Activated B cell treated with CpG ODN at 0.5 μM for 24 hours (primary cell): ENCODE measurements around the gene NOP56. TPM values are rescaled to one million over a fixed set of nuclear protein-coding genes. Genes with fewer than 3 reads are reported as not detected.
A peak's percentile ranks its signal among the peaks of the same experiment; 100 is the strongest.

Source experiments
- ATAC-seq: fragments of 200-7000 bp; cut with Tn5 transposase; one replicate; pipeline ENCODE4 v1.10.0; 2021; ENCODE audit warnings: low read depth, mild to moderate bottlenecking, moderate library complexity
- CTCF ChIA-PET: fragments of 350-600 bp; sonication (Branson Sonifier 250); formaldehyde crosslinking; loops from one replicate; lab custom pipeline; 2021; ENCODE audit warnings: antibody characterized with exemption; lab: Charles Lee
- POLR2A ChIA-PET: fragments of 350-600 bp; sonication (Branson Sonifier 250); formaldehyde crosslinking; loops from one replicate; lab custom pipeline; 2021; ENCODE audit warnings: antibody characterized with exemption; lab: Charles Lee
- DNase-seq: peaks from one replicate; pipeline ENCODE4 v3.0.0; 2022
- H3K27ac Mint-ChIP-seq: one replicate; pipeline ENCODE4 v1.8.0; 2020; ENCODE audit warnings: mixed read lengths
- H3K27me3 Mint-ChIP-seq: one replicate; pipeline ENCODE4 v1.8.0; 2021; ENCODE audit warnings: mixed read lengths
- H3K36me3 Mint-ChIP-seq: one replicate; pipeline ENCODE4 v1.8.0; 2021; ENCODE audit warnings: low read depth, mixed read lengths
- H3K4me1 Mint-ChIP-seq: one replicate; pipeline ENCODE4 v1.8.0; 2021; ENCODE audit warnings: mixed read lengths
- H3K4me3 Mint-ChIP-seq: one replicate; pipeline ENCODE4 v1.8.0; 2020; ENCODE audit warnings: mild to moderate bottlenecking, mixed read lengths
- H3K9me3 Mint-ChIP-seq: one replicate; pipeline ENCODE4 v1.8.0; 2020; ENCODE audit warnings: mixed read lengths
- intact Hi-C: fragments of 100-400 bp; cut with micrococcal nuclease; formaldehyde crosslinking; loops from one replicate; pipeline ENCODE4 v1.15.1; 2024
- total RNA-seq: library from RNA; stranded (reverse); gene quantifications from 2 replicates; pipeline ENCODE4 v1.2.3, GENCODE V29; 2022
- TF ChIP-seq, protein P1 (sequence below): fragments of 200-600 bp; IDR thresholded peaks from one replicate; pipeline ENCODE4 v1.8.0; 2022; ENCODE audit warnings: antibody characterized with exemption, mild to moderate bottlenecking

NOP56 gene, protein sequence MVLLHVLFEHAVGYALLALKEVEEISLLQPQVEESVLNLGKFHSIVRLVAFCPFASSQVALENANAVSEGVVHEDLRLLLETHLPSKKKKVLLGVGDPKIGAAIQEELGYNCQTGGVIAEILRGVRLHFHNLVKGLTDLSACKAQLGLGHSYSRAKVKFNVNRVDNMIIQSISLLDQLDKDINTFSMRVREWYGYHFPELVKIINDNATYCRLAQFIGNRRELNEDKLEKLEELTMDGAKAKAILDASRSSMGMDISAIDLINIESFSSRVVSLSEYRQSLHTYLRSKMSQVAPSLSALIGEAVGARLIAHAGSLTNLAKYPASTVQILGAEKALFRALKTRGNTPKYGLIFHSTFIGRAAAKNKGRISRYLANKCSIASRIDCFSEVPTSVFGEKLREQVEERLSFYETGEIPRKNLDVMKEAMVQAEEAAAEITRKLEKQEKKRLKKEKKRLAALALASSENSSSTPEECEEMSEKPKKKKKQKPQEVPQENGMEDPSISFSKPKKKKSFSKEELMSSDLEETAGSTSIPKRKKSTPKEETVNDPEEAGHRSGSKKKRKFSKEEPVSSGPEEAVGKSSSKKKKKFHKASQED
- 327 and 333 TPM in 2 replicates for total RNA-seq

DNA sequence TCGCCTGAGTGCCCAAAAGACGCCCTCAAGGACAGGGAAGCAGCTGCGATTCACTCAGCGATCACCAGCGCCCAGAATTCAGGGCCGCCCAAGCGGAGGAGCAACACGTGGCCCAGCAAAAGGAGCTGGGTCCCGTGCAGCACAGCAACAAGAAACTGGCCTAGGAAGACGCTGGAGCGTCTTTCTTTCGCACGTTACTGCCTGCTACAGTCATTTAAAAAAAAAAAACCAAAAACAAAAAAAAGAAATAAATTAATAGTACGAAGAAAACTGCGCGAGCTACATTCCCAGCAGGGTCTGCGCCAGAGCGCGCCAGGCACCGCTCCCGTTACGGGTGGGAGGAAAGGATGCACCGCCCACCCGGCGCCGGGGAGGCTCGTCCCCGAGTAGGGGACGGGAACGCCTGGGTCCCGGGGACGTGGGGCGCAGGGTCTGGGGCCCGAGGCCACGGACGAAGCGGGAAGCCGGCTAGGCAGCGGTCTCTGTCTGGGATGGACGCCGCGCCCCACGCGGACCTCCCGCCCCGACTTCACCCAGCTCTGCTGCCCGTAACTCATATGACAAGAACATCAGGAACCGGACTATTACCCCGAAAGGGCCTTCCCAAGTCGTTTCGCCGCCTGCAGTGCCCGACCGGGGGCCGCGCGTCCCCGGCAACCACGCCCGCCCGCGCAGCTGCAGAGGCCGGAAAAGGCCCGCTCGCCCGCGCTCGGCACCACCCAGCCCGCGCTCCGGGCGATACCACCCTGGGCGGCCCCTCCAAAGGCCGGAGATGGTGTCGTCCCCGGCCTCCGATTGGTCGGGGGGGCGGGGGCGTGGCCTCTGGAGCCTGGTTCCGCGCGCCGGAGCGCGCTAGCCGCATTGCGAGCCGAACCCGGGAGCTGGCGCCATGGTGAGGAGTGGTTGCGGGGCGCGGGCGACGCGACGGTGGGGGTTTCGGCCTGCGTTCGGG, at the start of gene NOP56:
Gene NOP56 (plus strand): TSS at position 861 of the 952 bp plus-strand sequence. CDS start 29 bp downstream, at position 890.
- TF ChIP-seq, protein P1, sequence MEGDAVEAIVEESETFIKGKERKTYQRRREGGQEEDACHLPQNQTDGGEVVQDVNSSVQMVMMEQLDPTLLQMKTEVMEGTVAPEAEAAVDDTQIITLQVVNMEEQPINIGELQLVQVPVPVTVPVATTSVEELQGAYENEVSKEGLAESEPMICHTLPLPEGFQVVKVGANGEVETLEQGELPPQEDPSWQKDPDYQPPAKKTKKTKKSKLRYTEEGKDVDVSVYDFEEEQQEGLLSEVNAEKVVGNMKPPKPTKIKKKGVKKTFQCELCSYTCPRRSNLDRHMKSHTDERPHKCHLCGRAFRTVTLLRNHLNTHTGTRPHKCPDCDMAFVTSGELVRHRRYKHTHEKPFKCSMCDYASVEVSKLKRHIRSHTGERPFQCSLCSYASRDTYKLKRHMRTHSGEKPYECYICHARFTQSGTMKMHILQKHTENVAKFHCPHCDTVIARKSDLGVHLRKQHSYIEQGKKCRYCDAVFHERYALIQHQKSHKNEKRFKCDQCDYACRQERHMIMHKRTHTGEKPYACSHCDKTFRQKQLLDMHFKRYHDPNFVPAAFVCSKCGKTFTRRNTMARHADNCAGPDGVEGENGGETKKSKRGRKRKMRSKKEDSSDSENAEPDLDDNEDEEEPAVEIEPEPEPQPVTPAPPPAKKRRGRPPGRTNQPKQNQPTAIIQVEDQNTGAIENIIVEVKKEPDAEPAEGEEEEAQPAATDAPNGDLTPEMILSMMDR: no peak
- Mint-ChIP-seq H3K36me3 (peaks cover 40% of the 10 kb centered on the region), H3K27ac (peak within 1 kb of the TSS; percentile 93), H3K9me3 (no peaks in the 10 kb centered on the region), H3K4me3 (peak within 1 kb of the TSS; percentile 90), H3K27me3 (no peaks in the 10 kb centered on the region), H3K4me1 (peaks cover 19% of the 10 kb centered on the region)
- ATAC-seq (peak; percentile 90), DNase-seq (peak; percentile 97)
- POLR2A ChIA-PET: interaction anchor here (0.5 to 6.4 kb wide), 27 partner anchors 8 to 1819 kb away, joined by 3 to 162 read pairs (median 4); partner anchors contain the start of genes ADISSP, AP5S1, IDH3B and NSFL1C
- CTCF ChIA-PET: interaction anchor here (1.1 to 3.1 kb wide), 3 partner anchors 11 to 349 kb away, joined by 3 to 14 read pairs (median 4); partner anchors contain the start of gene IDH3B
- intact Hi-C loops: loop anchor here (1.0 to 10.0 kb wide), 9 partner anchors 12 to 1535 kb away; partner anchors contain the start of genes EBF4, IDH3B, MRPS26 and NSFL1C

DNA sequence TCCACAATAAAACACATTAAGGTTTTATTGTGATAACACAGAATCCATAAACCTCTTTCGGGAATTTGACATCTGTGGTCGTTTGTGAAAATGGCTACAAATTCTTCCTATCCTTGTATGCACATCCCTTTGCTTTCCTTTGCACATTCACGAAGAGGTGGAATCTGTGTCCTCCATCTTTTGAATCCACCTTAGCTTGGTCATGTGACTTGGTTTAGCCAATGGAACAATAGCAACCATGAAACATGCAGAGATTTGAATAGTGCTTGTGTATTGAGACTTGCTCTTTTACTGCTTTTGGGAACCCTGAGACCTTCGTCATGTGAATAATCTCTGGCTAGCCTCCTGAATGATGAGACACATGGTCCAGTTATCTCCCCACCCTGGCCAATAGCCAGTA, 49.7 kb upstream of the NOP56 start:
- no peak for DNase-seq
- Mint-ChIP-seq H3K9me3 (peaks cover 12% of the 10 kb centered on the region), H3K27ac (no peak overlapping the region), H3K4me1 (no peaks in the 10 kb centered on the region), H3K4me3 (no peak overlapping the region), H3K27me3 (peaks cover 12% of the 10 kb centered on the region), H3K36me3 (peaks cover 4% of the 10 kb centered on the region)
- ChIA-PET CTCF (no interaction called here), POLR2A (no interaction called here)
- ATAC-seq: no peak
- intact Hi-C loops: no loop called here
- TF ChIP-seq, protein P1: no peak

DNA sequence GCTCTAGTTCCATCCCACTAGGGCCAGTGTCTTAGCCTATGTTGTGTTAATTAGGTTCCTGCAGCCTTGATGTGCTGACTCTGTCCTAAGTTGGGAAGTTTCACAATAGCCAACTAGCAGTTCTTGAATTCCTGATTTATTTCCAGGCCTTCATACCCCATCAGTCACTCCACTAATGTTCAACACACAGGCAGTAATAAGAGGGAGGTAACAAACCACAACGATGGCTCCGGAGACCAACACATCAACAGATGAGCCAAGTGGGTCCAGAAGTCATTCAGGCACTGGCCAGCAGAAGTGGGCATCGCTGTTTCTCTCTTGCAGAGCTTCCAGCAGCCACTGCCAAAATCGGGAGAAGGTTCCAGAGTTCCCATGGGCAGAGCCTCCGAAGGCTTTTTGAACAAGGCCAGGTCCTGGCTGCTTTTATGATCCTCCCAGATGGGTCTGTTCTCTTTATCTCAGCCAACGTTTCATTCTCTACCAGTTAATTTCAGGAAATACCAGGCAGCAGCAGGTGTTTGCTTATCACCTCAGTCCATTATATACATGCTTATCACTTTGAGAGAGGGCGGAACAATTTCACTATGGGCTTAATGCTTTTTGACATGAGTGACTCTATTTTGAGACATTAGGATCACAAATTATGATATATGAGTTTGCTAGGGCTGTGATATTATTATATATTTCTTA, 48.5 kb upstream of the NOP56 start:
- Mint-ChIP-seq H3K9me3 (peaks cover 14% of the 10 kb centered on the region), H3K36me3 (peaks cover 4% of the 10 kb centered on the region), H3K4me3 (no peak overlapping the region), H3K4me1 (no peaks in the 10 kb centered on the region), H3K27ac (no peak overlapping the region), H3K27me3 (peaks cover 6% of the 10 kb centered on the region)
- ChIA-PET CTCF (no interaction called here), POLR2A (no interaction called here)
- no peak for DNase-seq
- no peak for ATAC-seq
- TF ChIP-seq, protein P1: no peak
- intact Hi-C loops: no loop called here

DNA sequence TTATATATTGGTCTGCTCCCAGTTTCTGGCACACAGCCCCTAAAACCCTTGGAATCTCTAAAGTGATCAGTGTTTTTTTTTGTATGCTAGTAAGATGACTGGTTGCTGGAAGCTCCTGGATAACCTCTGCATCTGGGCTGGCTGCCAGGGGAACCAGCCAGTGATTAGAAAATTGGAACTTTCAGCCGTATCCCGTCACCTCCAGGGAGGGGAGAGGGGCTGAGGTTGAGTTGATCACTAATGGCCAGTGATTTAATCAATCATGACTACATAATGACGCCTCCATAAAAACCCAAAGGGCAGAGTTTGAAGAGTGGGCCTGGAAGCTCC, 48.0 kb upstream of the NOP56 start:
- DNase-seq: no peak
- ChIA-PET POLR2A (no interaction called here), CTCF (no interaction called here)
- Mint-ChIP-seq H3K27ac (no peak overlapping the region), H3K9me3 (peaks cover 14% of the 10 kb centered on the region), H3K4me3 (no peak overlapping the region), H3K27me3 (peaks cover 10% of the 10 kb centered on the region), H3K36me3 (peaks cover 4% of the 10 kb centered on the region), H3K4me1 (no peaks in the 10 kb centered on the region)
- intact Hi-C loops: no loop called here
- TF ChIP-seq, protein P1: no peak
- ATAC-seq: no peak
